ENCODE data around the gene ZNF280A. TPM values are rescaled to one million over a fixed set of nuclear protein-coding genes. Genes with fewer than 3 reads are reported as not detected.

Gene ZNF280A
- total and polyA plus RNA-seq, 11 donors = not detected

DNA sequence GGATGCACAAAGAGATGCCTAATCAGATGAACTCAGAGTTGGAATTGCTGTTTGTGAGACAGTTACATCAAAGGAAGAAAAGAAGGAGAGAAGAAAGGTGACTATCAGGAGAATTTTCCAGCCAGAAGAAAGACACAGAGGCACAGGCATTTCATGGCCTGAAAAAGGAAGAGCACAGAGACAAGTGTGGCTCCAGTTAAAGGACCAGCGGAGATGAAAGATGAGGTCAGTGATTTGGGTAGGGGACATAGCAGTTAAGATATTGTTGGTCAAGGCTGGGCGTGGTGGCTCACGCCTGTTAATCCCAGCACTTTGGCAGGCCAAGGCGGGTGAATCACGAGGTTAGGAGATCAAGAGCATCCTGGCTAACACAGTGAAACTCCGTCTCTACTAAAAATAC is 3.4 kb upstream of the ZNF280A start:
- ATAC-seq = no peak
- Histone ChIP-seq H3K4me3 (no peak overlapping the region), H3K9me3 (no peaks in the 10 kb centered on the region), H3K4me1 (no peaks in the 10 kb centered on the region), H3K36me3 (no peaks in the 10 kb centered on the region), H3K27me3 (peaks cover 0 to 23% (median 0%) of the 10 kb centered on the region in 9 donors), H3K27ac (no peak overlapping the region)
- intact Hi-C loops (cut with DNase I) = no loop called here
- 82 to 87% (median 86%) methylated on average over 6 of the region's 6 CpGs for WGBS, 4 donors
- no peak for TF ChIP-seq POLR2A (IDR thresholded peaks at IDR 0.05)
- TF ChIP-seq, protein P1, sequence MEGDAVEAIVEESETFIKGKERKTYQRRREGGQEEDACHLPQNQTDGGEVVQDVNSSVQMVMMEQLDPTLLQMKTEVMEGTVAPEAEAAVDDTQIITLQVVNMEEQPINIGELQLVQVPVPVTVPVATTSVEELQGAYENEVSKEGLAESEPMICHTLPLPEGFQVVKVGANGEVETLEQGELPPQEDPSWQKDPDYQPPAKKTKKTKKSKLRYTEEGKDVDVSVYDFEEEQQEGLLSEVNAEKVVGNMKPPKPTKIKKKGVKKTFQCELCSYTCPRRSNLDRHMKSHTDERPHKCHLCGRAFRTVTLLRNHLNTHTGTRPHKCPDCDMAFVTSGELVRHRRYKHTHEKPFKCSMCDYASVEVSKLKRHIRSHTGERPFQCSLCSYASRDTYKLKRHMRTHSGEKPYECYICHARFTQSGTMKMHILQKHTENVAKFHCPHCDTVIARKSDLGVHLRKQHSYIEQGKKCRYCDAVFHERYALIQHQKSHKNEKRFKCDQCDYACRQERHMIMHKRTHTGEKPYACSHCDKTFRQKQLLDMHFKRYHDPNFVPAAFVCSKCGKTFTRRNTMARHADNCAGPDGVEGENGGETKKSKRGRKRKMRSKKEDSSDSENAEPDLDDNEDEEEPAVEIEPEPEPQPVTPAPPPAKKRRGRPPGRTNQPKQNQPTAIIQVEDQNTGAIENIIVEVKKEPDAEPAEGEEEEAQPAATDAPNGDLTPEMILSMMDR (IDR thresholded peaks at IDR 0.05) = no peak
- no peak for DNase-seq

DNA sequence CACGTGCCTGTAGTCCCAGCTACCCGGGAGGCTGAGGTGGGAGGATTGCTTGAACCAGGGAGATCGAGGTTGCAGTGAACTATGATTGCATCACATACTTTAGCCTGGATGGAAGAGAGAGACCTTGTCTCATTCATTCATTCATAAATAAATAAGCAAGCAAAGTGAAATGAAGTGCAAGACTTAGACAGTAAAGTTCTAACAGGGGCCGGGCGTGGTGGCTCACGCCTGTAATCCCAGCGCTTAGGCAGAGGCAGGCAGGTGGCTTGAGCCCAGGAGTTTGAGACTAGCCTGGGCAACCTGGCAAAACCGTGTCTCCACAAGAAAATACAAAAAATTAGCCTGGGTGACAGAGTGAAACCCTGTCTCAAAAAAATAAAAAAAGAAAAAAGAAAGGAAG is 1.6 kb upstream of the ZNF280A start:
- Histone ChIP-seq H3K36me3 (no peaks in the 10 kb centered on the region), H3K27me3 (peaks cover 0 to 35% (median 0%) of the 10 kb centered on the region in 9 donors), H3K9me3 (no peaks in the 10 kb centered on the region), H3K27ac (no peak overlapping the region), H3K4me3 (no peak overlapping the region), H3K4me1 (no peaks in the 10 kb centered on the region)
- DNase-seq (no peak), ATAC-seq (no peak)
- TF ChIP-seq, protein P1 (IDR thresholded peaks at IDR 0.05) = no peak
- TF ChIP-seq POLR2A (IDR thresholded peaks at IDR 0.05) = no peak
- intact Hi-C loops (cut with DNase I) = no loop called here
- WGBS, 4 donors = 82 to 87% (median 85%) methylated on average over 8 of the region's 8 CpGs

DNA sequence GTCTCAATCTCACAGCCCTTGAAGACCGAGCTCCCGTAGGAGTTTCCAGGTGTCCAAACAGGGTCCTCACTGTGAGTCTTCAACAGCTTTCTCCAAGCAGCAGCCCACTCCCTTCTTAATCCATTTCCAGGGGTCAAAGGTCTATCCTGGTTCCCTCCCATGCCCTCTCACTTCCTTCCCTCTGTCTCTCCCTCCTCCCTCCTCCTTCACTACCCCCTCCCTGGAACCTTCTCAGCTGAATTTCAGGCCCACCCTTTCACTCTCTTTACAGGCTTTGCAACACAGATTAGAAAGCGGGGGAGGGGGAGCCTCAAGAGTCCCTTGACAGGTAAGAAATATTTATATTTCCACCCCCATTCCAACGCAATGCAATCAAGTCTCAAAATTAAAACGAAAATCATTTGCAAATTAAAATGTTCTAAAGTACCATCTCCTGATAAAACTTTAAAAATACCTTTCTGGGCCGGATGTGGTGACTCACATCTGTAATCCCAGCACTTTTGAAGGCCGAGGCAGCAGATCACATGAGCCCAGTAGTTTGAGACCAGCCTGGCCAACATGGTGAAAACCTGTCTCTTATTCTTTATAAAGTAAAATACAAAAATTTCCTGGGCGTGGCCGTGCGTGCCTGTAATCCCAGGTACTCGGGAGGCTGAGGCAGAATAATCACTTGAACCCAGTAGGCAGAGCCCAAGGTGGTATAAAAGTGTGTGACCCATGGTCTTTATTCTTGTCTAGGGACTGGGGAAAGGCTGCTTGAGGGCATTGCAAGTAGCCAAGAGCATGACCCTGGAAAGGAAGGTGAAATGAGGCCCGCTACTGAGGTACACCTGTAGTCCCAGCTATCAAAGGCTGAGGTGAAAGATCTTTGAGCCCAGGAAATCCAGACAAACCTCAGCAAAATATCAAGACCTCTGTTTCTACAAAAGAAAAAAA is 865 bp upstream of the ZNF280A start:
- Histone ChIP-seq H3K4me3 (no peak overlapping the region), H3K27me3 (peaks cover 0 to 35% (median 0%) of the 10 kb centered on the region in 9 donors), H3K9me3 (no peaks in the 10 kb centered on the region), H3K36me3 (no peaks in the 10 kb centered on the region), H3K27ac (no peak overlapping the region), H3K4me1 (no peaks in the 10 kb centered on the region)
- DNase-seq (no peak), ATAC-seq (no peak)
- WGBS, 4 donors = 73 to 82% (median 78%) methylated on average over 12 of the region's 12 CpGs
- intact Hi-C loops (cut with DNase I) = no loop called here
- no peak for TF ChIP-seq POLR2A (IDR thresholded peaks at IDR 0.05)
- TF ChIP-seq, protein P1 (IDR thresholded peaks at IDR 0.05) = no peak

DNA sequence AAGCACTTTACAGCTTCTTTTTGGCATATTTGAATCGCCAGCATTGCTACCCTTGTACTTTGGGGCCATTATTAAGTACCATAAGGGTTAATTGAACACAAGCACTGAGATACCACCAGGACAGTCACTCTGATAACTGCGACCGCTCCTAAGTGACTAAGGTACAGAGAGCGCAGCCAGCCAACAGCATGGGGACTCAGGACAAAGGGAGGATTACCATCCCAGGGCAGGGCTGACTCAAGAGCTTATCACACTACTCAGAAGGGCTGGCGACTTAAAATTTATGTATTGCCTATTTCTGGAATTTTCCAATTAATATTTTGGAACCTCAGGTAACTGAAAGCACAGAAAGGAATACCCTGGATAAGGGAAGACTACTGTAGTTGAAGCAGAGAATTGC is 479 bp downstream of the ZNF280A start:
- no peaks in the 10 kb centered on the region for H3K9me3 ChIP-seq
- no peak overlapping the region for H3K27ac ChIP-seq
- H3K36me3 ChIP-seq = no peaks in the 10 kb centered on the region
- no peak for ATAC-seq
- H3K4me1 ChIP-seq = no peaks in the 10 kb centered on the region
- intact Hi-C loops (cut with DNase I) = no loop called here
- TF ChIP-seq, protein P1 (IDR thresholded peaks at IDR 0.05) = no peak
- TF ChIP-seq POLR2A (IDR thresholded peaks at IDR 0.05) = no peak
- H3K4me3 ChIP-seq = no peak overlapping the region
- H3K27me3 ChIP-seq = peaks cover 0 to 39% (median 2%) of the 10 kb centered on the region in 9 donors
- WGBS, 4 donors = 52 to 59% (median 55%) methylated on average over 5 of the region's 5 CpGs
- no peak for DNase-seq

Measured in heart left ventricle (tissue), 16 donors.